SU-DHL-6 (cell line): ENCODE measurements around the gene DENND1B.

Experiments used
- H2AFZ ChIP-seq: fragments of 200-600 bp; sonication (generic); 2 replicates; pipeline ENCODE4 v1.6.1; 2014; ENCODE audit warnings: low read depth, mild to moderate bottlenecking, moderate library complexity, mixed read lengths, antibody characterized with exemption, low read length; ENCODE audit not compliant: severe bottlenecking
- H3F3A ChIP-seq: fragments of 200-600 bp; shearing (Covaris generic); 2 replicates; pipeline ENCODE4 v1.6.0; 2016; ENCODE audit warnings: antibody characterized with exemption, mild to moderate bottlenecking; ENCODE audit not compliant: insufficient read depth
- H3K27ac ChIP-seq: fragments of 200-600 bp; sonication (generic); 2 replicates; pipeline ENCODE4 v1.5.1; 2016; ENCODE audit warnings: low read depth, mild to moderate bottlenecking, low read length, moderate library complexity, mixed read lengths
- H3K27me3 ChIP-seq: fragments of 200-600 bp; sonication (generic), shearing (Covaris generic); 2 replicates; pipeline ENCODE4 v1.6.0; 2014; ENCODE audit warnings: mild to moderate bottlenecking, low read length
- H3K36me3 ChIP-seq: fragments of 200-600 bp; sonication (generic); 2 replicates; pipeline ENCODE4 v1.6.1; 2014; ENCODE audit warnings: mild to moderate bottlenecking, low read length, mixed read lengths
- H3K4me2 ChIP-seq: fragments of 300-600, 200-600 bp; shearing (Covaris generic), sonication (generic); 2 replicates; pipeline ENCODE4 v1.6.0; 2014; ENCODE audit warnings: low read length, low read depth, mild to moderate bottlenecking; ENCODE audit not compliant: poor library complexity, severe bottlenecking
- H3K4me3 ChIP-seq: fragments of 200-600 bp; sonication (generic); 2 replicates; pipeline ENCODE4 v1.5.1; 2014; ENCODE audit warnings: antibody characterized with exemption, low read length, mild to moderate bottlenecking, mixed read lengths; ENCODE audit not compliant: insufficient read depth, poor library complexity, severe bottlenecking
- H3K79me2 ChIP-seq: fragments of 200-600 bp; sonication (generic); 2 replicates; pipeline ENCODE4 v1.6.1; 2014; ENCODE audit warnings: mild to moderate bottlenecking, low read length, moderate library complexity; ENCODE audit not compliant: insufficient read depth
- H3K9ac ChIP-seq: fragments of 200-600 bp; sonication (generic); 2 replicates; pipeline ENCODE4 v1.7.0; 2014; ENCODE audit warnings: mild to moderate bottlenecking, low read length
- H3K9me2 ChIP-seq: fragments of 200-600 bp; sonication (generic); replicated peaks from 2 replicates; pipeline ENCODE4 v1.6.1; 2014; ENCODE audit warnings: low read length; ENCODE audit not compliant: insufficient read depth
- H3K9me3 ChIP-seq: fragments of 200-600 bp; sonication (generic); 2 replicates; pipeline ENCODE4 v1.6.1; 2014; ENCODE audit warnings: low read length, mixed read lengths; ENCODE audit not compliant: insufficient read depth
- H4K20me1 ChIP-seq: fragments of 200-600 bp; sonication (generic); 2 replicates; pipeline ENCODE4 v1.6.1; 2014; ENCODE audit warnings: low read depth, mild to moderate bottlenecking, antibody characterized with exemption, low read length, moderate library complexity, mixed read lengths
- CTCF ChIP-seq: fragments of 200-600 bp; sonication (generic); IDR thresholded peaks from one replicate; pipeline ENCODE4 v1.5.1; 2017; ENCODE audit warnings: antibody characterized with exemption, mild to moderate bottlenecking, low read length, moderate library complexity; ENCODE audit not compliant: insufficient read depth, poor library complexity, severe bottlenecking
- EZH2phosphoT487 ChIP-seq: fragments of 200-600 bp; sonication (generic), shearing (Covaris generic); conservative IDR thresholded peaks from 2 replicates; pipeline ENCODE4 v1.6.1; 2018; ENCODE audit warnings: mild to moderate bottlenecking, antibody characterized with exemption, low read length, moderate library complexity, mixed read lengths

The DENND1B gene

DNA sequence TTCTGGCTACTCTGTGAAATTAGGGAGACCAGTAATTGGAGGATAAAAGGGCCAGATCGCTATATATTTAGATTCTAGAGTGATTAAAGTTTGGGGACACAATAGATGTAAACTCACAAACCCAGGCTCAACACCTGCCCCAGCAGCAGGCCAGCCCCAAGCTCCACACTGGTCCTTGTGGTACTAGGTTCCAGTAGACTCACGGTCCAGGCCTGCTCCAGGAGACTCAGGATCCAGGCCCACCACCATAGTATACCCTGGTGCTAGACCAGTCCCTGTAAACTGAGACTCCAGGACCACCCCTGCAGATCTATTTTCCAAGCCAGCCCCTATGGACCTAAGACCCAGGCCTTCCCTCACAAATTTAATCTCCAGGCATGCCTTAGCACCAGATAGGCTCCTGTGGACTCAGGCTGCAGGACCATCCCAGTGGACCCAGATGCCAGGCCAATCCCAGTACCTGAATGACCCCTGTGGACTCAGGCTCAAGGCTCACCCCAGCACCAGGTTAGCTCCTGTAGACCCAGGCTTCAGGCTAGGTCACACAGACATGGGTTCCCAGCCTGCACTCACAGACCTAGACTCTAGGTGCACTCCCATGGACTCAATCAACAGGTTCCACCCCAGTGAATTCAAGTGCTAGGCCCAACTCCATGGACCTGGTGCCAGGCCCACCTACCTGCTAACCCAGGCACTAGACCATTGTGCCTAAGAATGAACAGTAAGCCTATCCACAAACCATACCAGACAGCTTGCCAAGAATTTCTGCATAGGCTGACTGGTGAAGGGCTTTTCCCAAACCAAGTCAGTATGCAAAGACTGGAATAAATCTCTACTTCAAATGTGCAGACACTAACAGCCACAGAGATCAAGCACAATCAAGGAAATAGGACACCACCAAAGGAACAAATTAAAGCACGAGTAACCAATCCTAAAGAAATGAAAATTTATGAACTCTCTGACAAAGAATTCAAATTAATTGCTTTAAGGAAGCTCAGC lies 13.8 kb upstream of the DENND1B start:
- H3K27me3 ChIP-seq = no peaks in the 10 kb centered on the region
- no peak overlapping the region for H2AFZ ChIP-seq
- no peak overlapping the region for H3K4me3 ChIP-seq
- H3K27ac ChIP-seq = no peak overlapping the region
- H3K79me2 ChIP-seq = no peaks in the 10 kb centered on the region
- no peaks in the 10 kb centered on the region for H4K20me1 ChIP-seq
- H3K9ac ChIP-seq = no peak overlapping the region
- H3K9me2 ChIP-seq = no peaks in the 10 kb centered on the region
- no peak for TF ChIP-seq CTCF
- no peak for TF ChIP-seq EZH2phosphoT487
- H3F3A ChIP-seq = no peaks in the 10 kb centered on the region
- no peaks in the 10 kb centered on the region for H3K9me3 ChIP-seq
- no peak overlapping the region for H3K4me2 ChIP-seq
- H3K36me3 ChIP-seq = no peaks in the 10 kb centered on the region

DNA sequence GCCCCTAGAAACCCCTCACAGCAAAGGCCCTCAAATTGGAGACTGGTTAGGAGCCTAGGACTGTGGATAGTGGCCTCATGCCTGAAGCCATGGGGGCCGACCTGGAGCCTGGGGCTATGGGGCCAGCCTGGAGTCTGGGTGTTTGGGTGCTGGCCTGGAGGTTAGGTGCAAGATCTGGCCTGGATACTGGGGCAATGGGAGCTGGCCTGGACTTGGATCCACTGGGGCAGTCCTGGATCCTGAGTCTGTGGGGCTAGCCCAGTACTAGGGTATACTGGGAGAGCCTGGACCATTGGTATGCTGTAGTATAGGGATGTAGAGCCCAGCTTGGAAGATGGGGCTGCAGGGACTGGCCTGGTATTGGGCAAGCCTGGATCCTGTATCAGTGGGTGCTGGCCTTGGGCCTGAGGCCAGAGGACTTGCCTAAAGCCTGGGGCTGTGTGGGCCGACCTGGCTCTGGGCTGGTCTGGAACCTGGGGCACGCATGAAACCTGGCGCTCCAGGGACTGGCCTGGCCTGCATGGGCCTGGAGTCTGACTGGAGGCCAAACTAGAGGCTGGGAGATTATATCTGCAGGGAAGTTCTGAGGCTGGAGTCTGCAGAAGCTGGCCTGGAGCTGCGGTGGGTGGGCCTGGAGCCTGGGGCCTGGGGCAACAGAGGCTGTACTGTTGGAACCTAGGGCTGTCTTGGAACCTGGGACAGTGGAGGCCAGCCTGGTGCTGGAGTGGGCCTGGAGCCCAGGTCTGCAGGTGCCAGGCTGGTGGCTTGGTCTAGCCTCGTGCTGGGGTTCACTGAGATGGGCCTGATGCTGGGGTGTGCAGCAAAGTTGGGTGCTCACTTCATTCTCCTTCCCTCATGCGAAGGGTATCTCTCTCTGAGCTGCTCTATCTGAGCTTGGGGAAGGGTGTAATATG lies 12.6 kb upstream of the DENND1B start:
- TF ChIP-seq EZH2phosphoT487 = no peak
- no peak for TF ChIP-seq CTCF
- no peaks in the 10 kb centered on the region for H3K27me3 ChIP-seq
- H3K4me3 ChIP-seq = no peak overlapping the region
- H3K79me2 ChIP-seq = no peaks in the 10 kb centered on the region
- no peaks in the 10 kb centered on the region for H3K9me3 ChIP-seq
- no peak overlapping the region for H3K4me2 ChIP-seq
- H2AFZ ChIP-seq = no peak overlapping the region
- no peaks in the 10 kb centered on the region for H3F3A ChIP-seq
- no peaks in the 10 kb centered on the region for H3K36me3 ChIP-seq
- no peak overlapping the region for H3K9ac ChIP-seq
- H3K27ac ChIP-seq = no peak overlapping the region
- no peaks in the 10 kb centered on the region for H3K9me2 ChIP-seq
- H4K20me1 ChIP-seq = no peaks in the 10 kb centered on the region

GRCh38 chr1:197787056-197787455 lies 11.8 kb upstream of the DENND1B start:
- TF ChIP-seq CTCF = no peak
- no peak for TF ChIP-seq EZH2phosphoT487
- no peaks in the 10 kb centered on the region for H3K27me3 ChIP-seq
- H2AFZ ChIP-seq = no peak overlapping the region
- H3K36me3 ChIP-seq = no peaks in the 10 kb centered on the region
- no peaks in the 10 kb centered on the region for H3K79me2 ChIP-seq
- no peak overlapping the region for H3K27ac ChIP-seq
- no peaks in the 10 kb centered on the region for H3F3A ChIP-seq
- no peak overlapping the region for H3K4me3 ChIP-seq
- H3K4me2 ChIP-seq = no peak overlapping the region
- no peaks in the 10 kb centered on the region for H4K20me1 ChIP-seq
- no peaks in the 10 kb centered on the region for H3K9me2 ChIP-seq
- H3K9ac ChIP-seq = no peak overlapping the region
- H3K9me3 ChIP-seq = no peaks in the 10 kb centered on the region
